Stimulated activated naive CD4-positive, alpha-beta T cell (primary cell): Measurements from ENCODE around the gene MIEF2.
"Not testable (repeated sequence)": the region's sequence is repeated elsewhere in the genome, so short reads cannot be mapped to it uniquely, and the experiment has no call there.

ENCODE experiments used
- DNase-seq, 6 experiments: peaks; one replicate each; lab custom pipeline; 2025; lab: John Stamatoyannopoulos, UW

The MIEF2 gene

DNA sequence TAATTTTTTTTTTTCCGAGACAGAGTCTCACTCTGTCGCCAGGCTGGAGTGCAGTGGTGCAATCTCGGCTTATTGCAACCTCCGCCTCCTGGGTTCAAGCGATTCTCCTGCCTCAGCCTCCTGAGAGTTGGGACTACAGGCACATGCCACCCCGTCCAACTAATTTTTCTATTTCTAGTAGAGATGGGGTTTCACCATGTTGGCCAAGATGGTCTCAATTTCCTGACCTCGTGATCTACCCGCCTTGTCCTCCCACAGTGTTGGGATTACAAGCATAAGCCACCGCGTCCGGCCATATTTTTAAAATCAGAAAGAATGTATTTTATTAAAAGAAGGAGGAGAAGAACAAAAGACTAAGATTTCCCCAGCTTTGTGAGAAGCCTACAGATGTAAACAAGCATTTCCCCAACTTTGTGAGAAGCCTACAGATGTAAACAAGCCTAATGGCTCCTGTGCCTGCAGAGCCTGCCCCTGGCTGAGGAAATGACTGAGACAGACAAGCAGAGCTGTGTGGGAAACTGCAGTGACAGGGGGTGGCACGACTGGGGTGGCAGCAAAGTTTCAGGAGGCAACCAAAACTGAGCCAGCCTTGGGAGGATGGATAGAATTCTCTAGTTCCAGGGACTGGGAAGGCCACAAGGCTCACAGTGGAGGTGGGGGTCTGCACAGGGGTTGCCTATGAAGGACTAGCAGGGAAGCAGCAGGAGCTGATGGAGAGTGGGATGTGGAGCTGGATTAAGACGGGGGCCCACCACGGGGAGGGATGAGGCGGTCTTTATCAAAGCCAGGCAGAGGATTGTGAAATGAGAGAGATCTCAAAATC is 31.5 kb downstream of the MIEF2 start:
- no peak for DNase-seq

DNA sequence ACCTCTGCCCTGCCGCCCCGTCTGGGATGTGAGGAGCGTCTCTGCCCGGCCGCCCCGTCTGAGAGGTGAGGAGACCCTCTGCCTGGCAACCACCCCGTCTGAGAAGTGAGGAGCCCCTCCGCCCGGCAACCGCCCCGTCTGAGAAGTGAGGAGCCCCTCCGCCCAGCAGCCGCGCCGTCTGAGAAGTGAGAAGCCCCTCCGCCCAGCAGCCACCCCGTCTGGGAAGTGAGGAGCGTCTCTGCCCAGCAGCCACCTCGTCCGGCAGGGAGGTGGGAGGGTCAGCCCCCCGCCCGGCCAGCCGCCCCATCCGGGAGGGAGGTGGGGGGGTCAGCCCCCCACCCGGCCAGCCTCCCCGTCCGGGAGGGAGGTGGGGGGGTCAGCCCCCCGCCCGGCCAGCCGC is 37.6 kb downstream of the MIEF2 start:
- DNase-seq, result not testable (repeated sequence)

DNA sequence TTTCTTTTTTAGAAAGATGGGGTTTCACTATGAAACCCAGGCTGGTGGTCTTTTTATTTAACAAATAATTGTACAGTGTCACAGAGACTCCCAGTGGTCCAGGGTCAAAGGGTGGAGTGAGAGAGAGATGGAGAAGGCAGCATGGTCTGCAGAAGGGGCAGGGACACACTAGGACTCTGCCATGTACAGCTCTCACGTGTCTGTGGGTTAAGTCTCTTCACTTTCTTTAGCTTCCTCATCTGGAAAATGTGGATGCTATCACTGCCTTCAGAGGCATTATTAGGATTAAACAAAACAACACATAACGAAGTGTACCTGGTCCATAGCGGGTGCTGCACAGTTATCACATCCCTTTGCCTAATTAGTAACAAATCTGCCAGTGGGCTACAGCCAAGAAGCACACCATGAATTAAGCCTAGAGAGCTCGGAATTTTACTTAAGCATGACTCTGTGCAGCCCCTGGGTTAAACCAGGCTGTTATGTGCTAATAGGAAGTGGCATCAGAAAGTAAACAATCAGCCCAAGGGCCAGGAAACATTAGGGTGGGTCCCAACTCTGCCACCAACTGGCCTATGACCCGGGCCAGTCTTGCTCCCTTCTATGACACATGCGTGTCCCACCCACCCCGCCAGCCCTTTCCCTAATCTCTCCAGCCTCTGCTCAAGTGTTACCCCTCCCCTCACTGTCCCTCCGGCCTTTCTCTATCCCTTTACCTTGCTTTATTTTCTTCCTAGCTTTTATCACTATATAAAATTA is 40.4 kb downstream of the MIEF2 start:
- no peak for DNase-seq

DNA sequence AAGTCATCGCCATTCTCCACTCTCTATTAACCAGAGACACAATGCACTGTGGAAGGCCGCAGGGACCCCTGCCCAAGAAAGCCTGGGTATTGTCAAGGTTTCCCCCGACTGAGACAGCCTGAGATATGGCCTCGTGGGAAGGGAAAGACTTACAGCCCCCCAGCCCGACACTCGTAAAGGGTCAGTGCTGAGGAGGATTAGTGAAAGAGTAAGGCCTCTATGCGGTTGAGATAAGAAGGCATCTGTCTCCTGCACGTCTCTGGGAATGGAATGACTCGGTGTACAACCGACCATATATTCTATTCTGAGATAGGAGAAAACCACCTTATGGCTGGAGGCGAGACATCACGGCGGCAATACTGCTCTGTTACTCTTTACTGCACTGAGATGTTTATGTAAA is 42.7 kb downstream of the MIEF2 start:
- DNase-seq, result not testable (repeated sequence)

DNA sequence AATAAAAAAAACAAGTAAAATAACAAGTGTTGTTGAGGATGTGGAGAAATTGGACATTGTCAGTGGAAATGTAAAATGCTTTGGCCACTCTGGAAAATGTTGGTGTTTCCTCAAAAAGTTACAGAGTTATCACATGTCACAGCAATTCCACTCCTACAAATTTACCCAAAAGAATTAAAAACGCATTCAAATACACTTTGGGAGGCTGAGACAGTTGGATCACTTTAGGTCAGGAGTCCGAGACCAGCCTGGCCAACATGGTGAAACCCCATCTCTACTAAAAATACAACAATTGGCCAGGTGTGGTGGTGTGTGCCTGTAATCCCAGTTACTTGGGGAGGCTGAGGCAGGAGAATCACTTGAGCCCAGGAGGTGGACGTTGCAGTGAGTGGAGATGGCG is 48.7 kb downstream of the MIEF2 start:
- DNase-seq, result no peak

DNA sequence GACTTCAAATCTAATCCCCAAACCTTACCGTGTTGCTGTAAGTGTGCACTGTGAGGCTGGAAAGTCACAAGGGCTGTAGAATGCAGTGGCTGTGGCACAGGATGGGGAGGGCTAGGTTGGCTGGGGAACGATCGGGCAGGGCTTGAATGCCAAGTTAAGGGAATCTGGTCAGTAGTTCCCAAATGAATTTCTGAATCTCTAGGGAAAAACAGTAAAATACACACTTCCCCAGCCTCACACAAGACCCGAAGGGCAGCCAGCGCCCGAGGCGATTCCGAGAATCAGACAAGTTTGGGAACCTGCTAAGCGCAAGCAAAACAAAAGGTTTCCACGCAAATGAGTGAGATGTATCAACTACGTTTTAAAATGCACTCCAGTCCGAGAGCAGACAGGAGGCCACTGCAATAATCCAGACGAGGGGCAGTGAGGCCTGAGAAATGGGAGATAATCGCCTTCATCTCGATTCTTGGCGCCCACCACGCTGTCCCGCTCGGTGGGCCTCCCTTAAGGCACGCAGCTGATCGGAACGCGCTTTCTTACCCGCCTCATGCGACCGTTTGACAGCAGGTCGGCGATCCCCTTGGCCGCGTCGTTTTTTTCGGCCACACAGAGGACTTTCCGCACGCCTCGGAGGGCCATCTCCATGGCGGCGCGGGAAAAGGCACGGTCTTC is 53.7 kb downstream of the MIEF2 start:
- DNase-seq, result peak in 1 of 6 experiments; percentile 57

DNA sequence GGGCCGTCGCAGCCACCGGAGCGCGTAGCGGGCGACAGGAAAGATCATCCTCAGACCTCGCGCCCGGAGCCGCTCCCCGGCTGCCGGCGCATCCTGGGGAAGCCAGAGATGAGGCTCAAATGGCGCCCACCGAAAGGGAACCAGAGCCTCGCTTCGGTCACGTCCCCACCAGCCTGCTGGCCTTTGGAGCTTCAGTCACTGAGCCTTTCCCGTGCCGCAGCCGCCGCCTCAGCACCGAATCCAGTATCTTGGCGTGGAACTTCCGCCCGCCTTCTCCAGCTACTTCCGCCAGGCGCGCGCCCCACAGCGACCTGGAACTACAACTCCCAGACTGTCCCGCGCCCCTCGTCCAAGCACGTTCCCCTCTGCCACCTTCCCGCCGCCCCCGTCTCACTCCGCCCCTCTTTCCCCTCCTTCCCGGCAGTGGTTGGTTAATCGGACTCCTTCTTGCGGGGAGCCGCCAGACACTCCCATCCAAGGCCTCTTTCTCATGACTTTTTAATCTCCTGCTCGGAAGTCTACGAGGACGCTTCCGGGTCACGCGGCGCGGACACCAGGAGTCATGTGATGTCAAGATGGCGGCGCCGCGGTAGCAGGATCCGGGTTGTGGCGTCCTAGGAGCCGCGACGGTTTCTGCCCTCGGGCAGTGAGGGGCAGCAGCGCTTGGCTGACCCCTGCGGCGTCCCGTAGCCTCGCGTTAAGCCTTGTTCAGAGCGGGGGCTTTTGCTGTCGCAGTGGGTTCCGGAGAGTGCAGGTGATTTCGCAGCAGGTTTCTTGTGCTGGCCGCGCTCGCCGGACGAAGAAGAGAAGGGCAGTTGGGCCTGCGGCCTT is 54.5 kb downstream of the MIEF2 start, which contains the start of the genes SMCR8 and TOP3A:
TSS of gene SMCR8 (plus strand) at position 563 of the 831 bp plus-strand sequence. CDS start 497 bp downstream, outside the sequence.
TSS of gene TOP3A (minus strand) at position 264 of the 831 bp plus-strand sequence. CDS start at position 48, 216 bp downstream.
- peak; percentile 94 to 98 (median 97) for DNase-seq

DNA sequence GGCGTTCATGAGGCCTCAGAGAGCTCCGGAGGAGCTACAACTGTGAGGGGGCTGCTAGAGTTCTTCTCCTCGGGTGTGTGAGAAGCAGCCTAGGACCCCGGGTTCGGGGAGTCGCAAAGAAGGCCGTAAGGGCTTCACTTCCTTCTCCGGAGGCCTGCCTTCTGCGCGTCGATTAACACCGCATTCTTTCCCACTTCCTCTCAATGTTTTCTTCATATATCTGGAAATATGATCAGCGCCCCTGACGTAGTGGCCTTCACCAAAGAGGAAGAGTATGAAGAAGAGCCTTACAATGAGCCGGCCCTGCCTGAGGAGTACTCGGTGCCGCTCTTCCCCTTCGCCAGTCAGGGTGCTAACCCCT is 55.1 kb downstream of the MIEF2 start:
- peak in 3 of 6 experiments; percentile 31 to 71 (median 57) for DNase-seq

DNA sequence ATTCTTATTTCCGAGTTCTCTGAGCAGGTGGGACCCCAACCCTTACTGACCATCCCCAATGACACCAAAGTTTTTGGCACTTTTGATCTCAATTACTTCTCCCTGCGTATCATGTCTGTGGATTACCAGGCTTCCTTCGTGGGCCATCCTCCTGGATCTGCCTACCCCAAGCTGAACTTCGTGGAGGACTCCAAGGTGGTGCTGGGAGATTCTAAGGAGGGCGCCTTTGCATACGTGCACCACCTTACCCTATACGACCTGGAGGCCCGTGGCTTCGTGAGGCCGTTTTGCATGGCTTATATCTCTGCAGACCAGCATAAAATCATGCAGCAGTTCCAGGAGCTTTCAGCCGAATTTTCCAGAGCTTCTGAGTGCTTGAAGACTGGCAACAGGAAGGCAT is 55.5 kb downstream of the MIEF2 start:
- DNase-seq, result no peak
